Islet of Langerhans (tissue), 1 donor: ENCODE data around the gene HADHA.

Source experiments
- FAIRE-seq: peaks from one replicate; lab custom pipeline; 2011; peaks lifted over from hg19 to GRCh38; lab: Jason Lieb, UNC

HADHA gene

GRCh38 chr2:26191316-26192159, 52.9 kb downstream of the HADHA start:
- no peak for FAIRE-seq

- FAIRE-seq: no peak
Observed at GRCh38 chr2:26190369-26190768, 54.1 kb downstream of the HADHA start.

- FAIRE-seq: no peak
Observed at GRCh38 chr2:26189751-26190150, 54.7 kb downstream of the HADHA start.

- FAIRE-seq: no peak
Observed at GRCh38 chr2:26189123-26189522, 55.3 kb downstream of the HADHA start.

GRCh38 chr2:26187537-26188104, 56.8 kb downstream of the HADHA start:
- no peak for FAIRE-seq

GRCh38 chr2:26187114-26187513, 57.3 kb downstream of the HADHA start:
- no peak for FAIRE-seq

GRCh38 chr2:26185954-26186770, 58.3 kb downstream of the HADHA start:
- FAIRE-seq: no peak

GRCh38 chr2:26185304-26185928, 59.0 kb downstream of the HADHA start:
- no peak for FAIRE-seq

GRCh38 chr2:26184555-26185303, 59.7 kb downstream of the HADHA start:
- FAIRE-seq: no peak

GRCh38 chr2:26184121-26184520, 60.3 kb downstream of the HADHA start:
- no peak for FAIRE-seq

- FAIRE-seq: no peak
Observed at GRCh38 chr2:26182887-26183630, 61.4 kb downstream of the HADHA start.

GRCh38 chr2:26182441-26182840, 62.0 kb downstream of the HADHA start:
- no peak for FAIRE-seq

- no peak for FAIRE-seq
Observed at GRCh38 chr2:26179446-26179913, 65.0 kb downstream of the HADHA start.

GRCh38 chr2:26178746-26179436, 65.5 kb downstream of the HADHA start:
- FAIRE-seq: no peak

GRCh38 chr2:26178246-26178645, 66.2 kb downstream of the HADHA start:
- FAIRE-seq: no peak

GRCh38 chr2:26177122-26177521, 67.3 kb downstream of the HADHA start:
- FAIRE-seq: no peak

- no peak for FAIRE-seq
Observed at GRCh38 chr2:26176279-26176615, 68.2 kb downstream of the HADHA start.

GRCh38 chr2:26175466-26176278, 68.8 kb downstream of the HADHA start:
- FAIRE-seq: no peak

- no peak for FAIRE-seq
Observed at GRCh38 chr2:26174691-26175465, 69.6 kb downstream of the HADHA start.
